Gastrocnemius medialis (tissue), 4 donors: Measurements from ENCODE around the gene YTHDF1.

Experiments used
- POLR2A ChIP-seq, 2 donors: fragments of 450-650 bp; IDR thresholded peaks; one replicate each; pipeline ENCODE4 v1.6.1; 2017; ENCODE audit warnings: antibody characterized with exemption in 2 of 2, mild to moderate bottlenecking in 2 of 2, moderate library complexity in 2 of 2
- TF ChIP-seq, protein P1 (sequence below), 5 experiments: fragments of 450-650 bp in 3 of 5; fragments of 200-600 bp in 2 of 5; sonication (generic) in 2 of 5; IDR thresholded peaks in 4 of 5; conservative IDR thresholded peaks in 1 of 5; 1 replicate in 4 of 5; 2 replicates in 1 of 5; pipeline ENCODE4 v1.5.1; 2016 to 2019; ENCODE audit warnings: antibody characterized with exemption in 5 of 5, mild to moderate bottlenecking in 3 of 5, moderate library complexity in 3 of 5

DNA sequence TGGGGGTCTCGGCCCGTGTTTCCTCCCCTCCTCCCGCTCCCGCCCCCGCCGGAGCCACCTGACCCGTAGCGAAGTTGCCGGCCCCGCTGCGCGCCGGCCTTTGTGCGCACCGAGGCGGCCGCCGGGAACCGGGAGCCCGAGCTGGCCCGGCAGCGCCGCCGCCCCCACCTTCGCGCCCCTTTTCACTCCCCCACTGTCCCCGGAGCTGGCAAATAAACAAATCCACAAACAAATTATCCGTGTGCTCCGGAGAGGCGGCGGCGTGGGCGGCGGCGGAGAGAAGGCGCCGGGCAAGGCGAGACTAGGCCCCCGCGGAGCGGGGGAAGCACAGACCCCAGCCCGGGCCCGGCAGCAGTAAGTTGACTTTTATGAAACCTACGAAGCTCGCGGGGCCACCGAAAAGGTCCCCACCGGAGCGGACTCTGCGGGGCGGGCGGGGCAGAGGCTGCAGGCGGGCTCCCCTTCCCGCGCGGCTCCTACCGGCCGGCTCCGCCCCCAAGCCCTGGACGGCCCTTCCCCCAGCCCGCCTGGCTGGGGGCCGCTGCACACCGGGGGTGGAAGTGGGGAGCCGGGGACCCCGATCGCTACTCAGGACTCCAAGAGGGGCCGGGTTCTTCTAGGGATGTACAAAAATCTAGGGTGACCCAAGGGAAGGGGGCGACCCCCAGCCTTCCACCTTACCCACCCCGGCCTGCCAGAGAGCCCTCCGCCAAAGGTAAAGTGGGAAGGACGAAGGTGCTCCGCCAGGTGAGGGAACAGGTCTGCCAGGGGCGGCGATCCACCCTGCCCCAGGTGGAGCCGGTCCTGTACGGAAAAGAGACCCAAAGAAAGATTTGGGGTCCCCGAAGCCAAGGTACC lies 40.7 kb downstream of the YTHDF1 start:
- TF ChIP-seq, protein P1, sequence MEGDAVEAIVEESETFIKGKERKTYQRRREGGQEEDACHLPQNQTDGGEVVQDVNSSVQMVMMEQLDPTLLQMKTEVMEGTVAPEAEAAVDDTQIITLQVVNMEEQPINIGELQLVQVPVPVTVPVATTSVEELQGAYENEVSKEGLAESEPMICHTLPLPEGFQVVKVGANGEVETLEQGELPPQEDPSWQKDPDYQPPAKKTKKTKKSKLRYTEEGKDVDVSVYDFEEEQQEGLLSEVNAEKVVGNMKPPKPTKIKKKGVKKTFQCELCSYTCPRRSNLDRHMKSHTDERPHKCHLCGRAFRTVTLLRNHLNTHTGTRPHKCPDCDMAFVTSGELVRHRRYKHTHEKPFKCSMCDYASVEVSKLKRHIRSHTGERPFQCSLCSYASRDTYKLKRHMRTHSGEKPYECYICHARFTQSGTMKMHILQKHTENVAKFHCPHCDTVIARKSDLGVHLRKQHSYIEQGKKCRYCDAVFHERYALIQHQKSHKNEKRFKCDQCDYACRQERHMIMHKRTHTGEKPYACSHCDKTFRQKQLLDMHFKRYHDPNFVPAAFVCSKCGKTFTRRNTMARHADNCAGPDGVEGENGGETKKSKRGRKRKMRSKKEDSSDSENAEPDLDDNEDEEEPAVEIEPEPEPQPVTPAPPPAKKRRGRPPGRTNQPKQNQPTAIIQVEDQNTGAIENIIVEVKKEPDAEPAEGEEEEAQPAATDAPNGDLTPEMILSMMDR (IDR thresholded peaks at IDR 0.05 in 4 of 5, conservative IDR thresholded peaks at IDR 0.05 in 1 of 5): no peak
- no peak for TF ChIP-seq POLR2A (IDR thresholded peaks at IDR 0.05)
